Measurements from ENCODE around the gene CETP.
"Not testable (repeated sequence)": the region's sequence is repeated elsewhere in the genome, so short reads cannot be mapped to it uniquely, and the experiment has no call there.

CETP gene

GRCh38 chr16:56964243-56965148 is 2.7 kb downstream of the CETP start:
- Mint-ChIP-seq H3K9me3 (ENCODE audit: low read depth) (no peaks in the 10 kb centered on the region), H3K27me3 (no peaks in the 10 kb centered on the region), H3K4me3 (no peak overlapping the region), H3K4me1 (ENCODE audit: low read depth) (peaks cover 23% of the 10 kb centered on the region), H3K27ac (peak overlapping the region; percentile 94), H3K36me3 (no peaks in the 10 kb centered on the region)

GRCh38 chr16:56965149-56966092 is 3.7 kb downstream of the CETP start:
- Mint-ChIP-seq H3K4me1 (ENCODE audit: low read depth) (peaks cover 23% of the 10 kb centered on the region), H3K9me3 (ENCODE audit: low read depth) (no peaks in the 10 kb centered on the region), H3K4me3 (peak overlapping the region; percentile 56), H3K27ac (peak overlapping the region; percentile 94), H3K36me3 (no peaks in the 10 kb centered on the region), H3K27me3 (no peaks in the 10 kb centered on the region)

GRCh38 chr16:56966093-56966475 is 4.3 kb downstream of the CETP start:
- Mint-ChIP-seq H3K9me3 (ENCODE audit: low read depth) (no peaks in the 10 kb centered on the region), H3K27me3 (no peaks in the 10 kb centered on the region), H3K4me3 (peak overlapping the region; percentile 56), H3K4me1 (ENCODE audit: low read depth) (peaks cover 24% of the 10 kb centered on the region), H3K27ac (peak overlapping the region; percentile 94), H3K36me3 (no peaks in the 10 kb centered on the region)

GRCh38 chr16:56967733-56968132 is 6.0 kb downstream of the CETP start:
- H3K36me3 Mint-ChIP-seq, result no peaks in the 10 kb centered on the region
- H3K27me3 Mint-ChIP-seq, result no peaks in the 10 kb centered on the region
- H3K4me3 Mint-ChIP-seq, result no peak overlapping the region
- peaks cover 34% of the 10 kb centered on the region for H3K4me1 Mint-ChIP-seq (ENCODE audit: low read depth)
- no peaks in the 10 kb centered on the region for H3K9me3 Mint-ChIP-seq (ENCODE audit: low read depth)
- H3K27ac Mint-ChIP-seq, result no peak overlapping the region

DNA sequence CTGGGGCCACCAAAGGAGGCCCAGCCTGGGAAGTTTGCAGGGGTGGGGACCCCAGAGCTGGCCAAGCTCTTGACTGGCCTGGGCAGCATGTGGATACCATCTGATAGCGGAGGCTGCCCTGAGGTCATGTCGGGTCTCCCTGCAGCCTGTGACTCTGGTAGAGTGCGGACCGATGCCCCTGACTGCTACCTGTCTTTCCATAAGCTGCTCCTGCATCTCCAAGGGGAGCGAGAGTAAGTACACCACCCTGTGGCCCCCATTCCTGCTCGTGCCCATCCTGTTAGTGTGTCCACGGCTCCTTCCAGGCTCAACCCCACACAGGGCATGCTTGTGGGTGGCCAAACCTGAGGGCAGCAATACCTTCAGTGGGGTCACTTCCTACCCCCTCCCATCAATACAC is 8.0 kb downstream of the CETP start:
- H3K9me3 Mint-ChIP-seq (ENCODE audit: low read depth), result no peaks in the 10 kb centered on the region
- no peaks in the 10 kb centered on the region for H3K27me3 Mint-ChIP-seq
- H3K27ac Mint-ChIP-seq, result no peak overlapping the region
- peaks cover 45% of the 10 kb centered on the region for H3K4me1 Mint-ChIP-seq (ENCODE audit: low read depth)
- H3K4me3 Mint-ChIP-seq, result no peak overlapping the region
- H3K36me3 Mint-ChIP-seq, result no peaks in the 10 kb centered on the region

DNA sequence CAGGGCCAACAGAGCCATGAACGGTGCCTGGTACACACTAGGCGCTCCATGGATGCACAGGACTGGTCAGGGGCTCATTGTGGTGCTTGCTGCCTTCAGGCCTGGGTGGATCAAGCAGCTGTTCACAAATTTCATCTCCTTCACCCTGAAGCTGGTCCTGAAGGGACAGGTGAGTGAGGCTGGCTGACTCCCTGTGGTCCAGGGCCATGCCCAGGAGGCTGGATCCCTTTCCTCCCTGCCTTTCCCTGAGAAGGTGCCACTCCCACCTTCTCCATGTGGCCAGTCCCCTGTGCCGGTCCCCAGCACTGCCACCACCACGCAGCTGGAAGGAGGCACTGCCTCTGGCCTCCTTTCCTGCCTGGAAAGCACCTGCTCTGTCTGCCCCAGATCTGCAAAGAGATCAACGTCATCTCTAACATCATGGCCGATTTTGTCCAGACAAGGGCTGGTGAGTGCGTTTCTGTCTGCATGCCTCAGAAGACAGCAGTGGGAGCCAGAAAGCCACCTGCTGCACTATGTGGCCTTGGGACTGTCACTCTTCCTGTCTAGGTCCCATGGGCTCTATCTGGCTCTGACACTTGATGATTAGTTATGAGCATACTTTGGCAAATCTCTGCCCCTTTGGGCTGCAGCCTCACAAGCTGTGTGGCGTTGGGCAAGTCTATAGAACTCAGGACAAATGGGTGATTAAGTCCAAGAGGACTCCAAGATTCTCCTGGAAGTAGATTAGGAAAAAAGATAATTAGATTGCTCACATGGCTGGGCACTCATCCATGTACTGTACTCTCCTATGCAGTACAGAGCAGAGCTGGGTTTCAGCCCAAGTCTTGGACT is 9.4 kb downstream of the CETP start:
- peak overlapping the region; percentile 61 for H3K27ac Mint-ChIP-seq
- H3K36me3 Mint-ChIP-seq, result no peaks in the 10 kb centered on the region
- H3K4me1 Mint-ChIP-seq (ENCODE audit: low read depth), result peaks cover 45% of the 10 kb centered on the region
- no peaks in the 10 kb centered on the region for H3K9me3 Mint-ChIP-seq (ENCODE audit: low read depth)
- no peaks in the 10 kb centered on the region for H3K27me3 Mint-ChIP-seq
- H3K4me3 Mint-ChIP-seq, result no peak overlapping the region

GRCh38 chr16:56971768-56972043 is 10.0 kb downstream of the CETP start:
- H3K27me3 Mint-ChIP-seq, result no peaks in the 10 kb centered on the region
- no peaks in the 10 kb centered on the region for H3K9me3 Mint-ChIP-seq (ENCODE audit: low read depth)
- H3K36me3 Mint-ChIP-seq, result no peaks in the 10 kb centered on the region
- peak overlapping the region; percentile 61 for H3K27ac Mint-ChIP-seq
- no peak overlapping the region for H3K4me3 Mint-ChIP-seq
- peaks cover 48% of the 10 kb centered on the region for H3K4me1 Mint-ChIP-seq (ENCODE audit: low read depth)

GRCh38 chr16:56972403-56973293 is 10.9 kb downstream of the CETP start:
- Mint-ChIP-seq H3K36me3 (no peaks in the 10 kb centered on the region), H3K9me3 (ENCODE audit: low read depth) (no peaks in the 10 kb centered on the region), H3K4me1 (ENCODE audit: low read depth) (peaks cover 53% of the 10 kb centered on the region), H3K27me3 (no peaks in the 10 kb centered on the region), H3K27ac (peak overlapping the region; percentile 10), H3K4me3 (no peak overlapping the region)

DNA sequence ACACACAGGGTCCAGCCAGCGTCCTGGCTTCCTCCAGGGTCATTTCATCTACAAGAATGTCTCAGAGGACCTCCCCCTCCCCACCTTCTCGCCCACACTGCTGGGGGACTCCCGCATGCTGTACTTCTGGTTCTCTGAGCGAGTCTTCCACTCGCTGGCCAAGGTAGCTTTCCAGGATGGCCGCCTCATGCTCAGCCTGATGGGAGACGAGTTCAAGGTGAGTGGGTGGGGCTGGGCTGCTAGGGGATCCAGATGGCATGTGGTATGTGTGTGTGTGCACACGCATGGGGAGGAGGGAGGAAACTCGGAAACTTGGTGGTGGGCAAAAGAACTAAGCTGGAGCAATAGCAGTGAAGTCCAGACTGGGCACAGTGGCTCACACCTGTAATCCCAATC is 11.5 kb downstream of the CETP start:
- Mint-ChIP-seq H3K9me3 (ENCODE audit: low read depth) (no peaks in the 10 kb centered on the region), H3K36me3 (no peaks in the 10 kb centered on the region), H3K27ac (no peak overlapping the region), H3K4me1 (ENCODE audit: low read depth) (peaks cover 57% of the 10 kb centered on the region), H3K27me3 (no peaks in the 10 kb centered on the region), H3K4me3 (no peak overlapping the region)

DNA sequence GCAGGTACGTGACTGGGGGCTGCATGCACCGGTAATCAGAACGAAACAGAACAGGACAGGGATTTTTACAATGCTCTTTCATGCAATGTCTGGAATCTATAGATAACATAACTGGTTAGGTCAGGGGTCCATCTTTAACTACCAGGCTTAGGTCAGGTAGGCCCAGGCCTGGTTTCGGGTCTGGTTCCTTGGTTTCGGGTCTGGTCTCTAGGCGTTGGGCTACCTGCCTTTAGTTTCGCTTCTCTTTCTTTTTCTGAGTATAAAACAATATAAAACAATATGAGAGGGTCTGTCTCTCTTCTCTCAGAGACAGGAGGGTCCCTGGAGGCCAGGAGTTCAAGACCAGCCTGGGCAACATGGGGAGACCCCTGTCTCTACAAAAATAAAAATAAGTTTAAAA is 12.1 kb downstream of the CETP start:
- not testable (repeated sequence) for H3K27ac Mint-ChIP-seq; H3K36me3 Mint-ChIP-seq; H3K4me3 Mint-ChIP-seq; H3K27me3 Mint-ChIP-seq; H3K9me3 Mint-ChIP-seq (ENCODE audit: low read depth)
- H3K4me1 Mint-ChIP-seq (ENCODE audit: low read depth), result peaks cover 58% of the 10 kb centered on the region

DNA sequence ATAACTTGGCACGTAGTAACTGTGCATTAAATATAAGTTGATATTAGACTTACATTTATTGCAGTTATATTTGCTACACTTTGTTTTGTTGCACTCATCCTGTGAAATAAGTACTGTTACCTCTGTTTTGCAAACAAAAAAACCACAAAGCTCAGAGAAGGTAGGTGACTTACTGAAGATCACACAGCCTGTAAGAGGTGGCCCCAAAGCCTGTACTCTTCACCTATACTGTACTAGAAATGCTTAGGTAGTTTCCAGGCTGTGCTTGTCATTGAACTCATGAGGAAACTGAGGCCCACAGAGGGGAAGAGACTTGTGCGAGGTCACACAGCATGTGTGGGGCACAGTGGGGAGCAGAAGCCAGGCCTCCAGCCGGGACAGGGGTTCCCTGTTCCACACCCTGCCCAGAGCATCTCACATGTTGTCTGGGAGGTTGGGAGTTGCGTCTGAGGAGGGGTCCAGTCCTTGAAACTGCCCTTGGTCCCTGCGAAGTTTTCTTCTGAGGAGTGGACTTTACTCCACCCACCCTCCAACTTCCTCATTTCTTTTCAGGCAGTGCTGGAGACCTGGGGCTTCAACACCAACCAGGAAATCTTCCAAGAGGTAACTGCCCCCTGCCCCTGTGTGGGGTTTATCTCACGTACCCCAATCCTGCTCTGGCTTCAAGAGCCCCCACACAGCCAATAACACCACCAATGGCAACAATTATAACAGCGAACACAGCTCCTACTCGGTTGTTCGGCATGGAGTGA is 13.0 kb downstream of the CETP start:
- no peak overlapping the region for H3K4me3 Mint-ChIP-seq
- peaks cover 66% of the 10 kb centered on the region for H3K4me1 Mint-ChIP-seq (ENCODE audit: low read depth)
- H3K27me3 Mint-ChIP-seq, result no peaks in the 10 kb centered on the region
- peak overlapping the region; percentile 69 for H3K27ac Mint-ChIP-seq
- no peaks in the 10 kb centered on the region for H3K36me3 Mint-ChIP-seq
- H3K9me3 Mint-ChIP-seq (ENCODE audit: low read depth), result no peaks in the 10 kb centered on the region

GRCh38 chr16:56975714-56976113 is 14.0 kb downstream of the CETP start:
- Mint-ChIP-seq H3K27me3 (no peaks in the 10 kb centered on the region), H3K27ac (peak overlapping the region; percentile 69), H3K4me3 (peak overlapping the region; percentile 27), H3K4me1 (ENCODE audit: low read depth) (peaks cover 76% of the 10 kb centered on the region), H3K36me3 (no peaks in the 10 kb centered on the region), H3K9me3 (ENCODE audit: low read depth) (no peaks in the 10 kb centered on the region)

DNA sequence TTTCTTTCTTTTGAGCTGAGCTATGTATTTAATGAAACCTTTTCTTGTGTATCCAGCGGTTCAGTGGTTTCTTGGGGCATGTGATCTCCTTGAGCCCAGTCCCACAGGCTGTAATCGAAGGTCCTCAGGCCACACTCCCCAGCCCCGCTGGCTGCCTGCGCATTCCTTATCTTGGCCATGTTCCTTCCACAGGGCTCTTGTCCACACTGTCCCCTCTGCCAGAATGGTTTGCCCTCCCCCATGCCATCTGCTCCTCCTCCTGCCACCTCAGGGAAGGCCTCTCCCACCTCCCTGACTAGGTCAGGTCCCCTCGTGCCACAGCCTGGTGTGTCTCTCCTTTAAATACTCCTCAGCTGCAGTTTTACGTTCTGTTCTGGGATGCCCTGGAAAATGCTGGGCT is 15.5 kb downstream of the CETP start:
- Mint-ChIP-seq H3K36me3 (peaks cover 4% of the 10 kb centered on the region), H3K27ac (peak overlapping the region; percentile 68), H3K27me3 (no peaks in the 10 kb centered on the region), H3K9me3 (ENCODE audit: low read depth) (no peaks in the 10 kb centered on the region), H3K4me3 (no peak overlapping the region), H3K4me1 (ENCODE audit: low read depth) (peaks cover 84% of the 10 kb centered on the region)
